Measurements from ENCODE around the gene DIS3L. TPM values are rescaled to one million over a fixed set of nuclear protein-coding genes. Genes with fewer than 3 reads are reported as not detected.
"Not testable (repeated sequence)": the region's sequence is repeated elsewhere in the genome, so short reads cannot be mapped to it uniquely, and the experiment has no call there.

The DIS3L gene
- total RNA-seq, 1 donor from 2014 or later = 12.4 TPM

GRCh38 chr15:66254951-66255676 lies 38.3 kb upstream of the DIS3L start:
- Histone ChIP-seq H3K36me3 (ENCODE audit: control insufficient read depth, insufficient read depth, low read length) (no peaks in the 10 kb centered on the region), H3K4me3 (ENCODE audit: low read depth, low read length) (no peak overlapping the region), H3K27me3 (ENCODE audit: control insufficient read depth, insufficient read depth, low read length) (peaks cover 54% of the 10 kb centered on the region)
- no peak for TF ChIP-seq CTCF (IDR thresholded peaks at IDR 0.05; ENCODE audit: insufficient read depth, low read length, poor library complexity, severe bottlenecking)
- no peak for DNase-seq (ENCODE audit: low read depth)

GRCh38 chr15:66256692-66257091 lies 36.7 kb upstream of the DIS3L start:
- DNase-seq (ENCODE audit: low read depth) = no peak
- Histone ChIP-seq H3K27me3 (ENCODE audit: control insufficient read depth, insufficient read depth, low read length) (peaks cover 42% of the 10 kb centered on the region), H3K4me3 (ENCODE audit: low read depth, low read length) (no peak overlapping the region), H3K36me3 (ENCODE audit: control insufficient read depth, insufficient read depth, low read length) (no peaks in the 10 kb centered on the region)
- no peak for TF ChIP-seq CTCF (IDR thresholded peaks at IDR 0.05; ENCODE audit: insufficient read depth, low read length, poor library complexity, severe bottlenecking)

- Histone ChIP-seq H3K27me3 (ENCODE audit: control insufficient read depth, insufficient read depth, low read length) (peaks cover 3% of the 10 kb centered on the region), H3K36me3 (ENCODE audit: control insufficient read depth, insufficient read depth, low read length) (no peaks in the 10 kb centered on the region)
- DNase-seq (ENCODE audit: low read depth) = no peak
Measured at GRCh38 chr15:66261056-66261455, 32.3 kb upstream of the DIS3L start.

GRCh38 chr15:66262837-66263236 lies 30.5 kb upstream of the DIS3L start:
- not testable (repeated sequence) for H3K27me3 ChIP-seq (ENCODE audit: control insufficient read depth, insufficient read depth, low read length); DNase-seq (ENCODE audit: low read depth); H3K4me3 ChIP-seq (ENCODE audit: low read depth, low read length); H3K36me3 ChIP-seq (ENCODE audit: control insufficient read depth, insufficient read depth, low read length)

More at GRCh38 chr15:66261056-66261455, 32.3 kb upstream of the DIS3L start:
- no peak for TF ChIP-seq CTCF (IDR thresholded peaks at IDR 0.05; ENCODE audit: insufficient read depth, low read length, poor library complexity, severe bottlenecking)
- no peak overlapping the region for H3K4me3 ChIP-seq (ENCODE audit: low read depth, low read length)

GRCh38 chr15:66264859-66265513 lies 28.4 kb upstream of the DIS3L start:
- TF ChIP-seq CTCF (IDR thresholded peaks at IDR 0.05; ENCODE audit: insufficient read depth, low read length, poor library complexity, severe bottlenecking) = no peak
- DNase-seq (ENCODE audit: low read depth) = no peak
- no peaks in the 10 kb centered on the region for H3K27me3 ChIP-seq (ENCODE audit: control insufficient read depth, insufficient read depth, low read length)
- H3K4me3 ChIP-seq (ENCODE audit: low read depth, low read length) = no peak overlapping the region
- H3K36me3 ChIP-seq (ENCODE audit: control insufficient read depth, insufficient read depth, low read length) = no peaks in the 10 kb centered on the region

- no peak overlapping the region for H3K4me3 ChIP-seq (ENCODE audit: low read depth, low read length)
- peak; percentile 71 for DNase-seq (ENCODE audit: low read depth)
- TF ChIP-seq CTCF (IDR thresholded peaks at IDR 0.05; ENCODE audit: insufficient read depth, low read length, poor library complexity, severe bottlenecking) = no peak
- no peaks in the 10 kb centered on the region for H3K27me3 ChIP-seq (ENCODE audit: control insufficient read depth, insufficient read depth, low read length)
- no peaks in the 10 kb centered on the region for H3K36me3 ChIP-seq (ENCODE audit: control insufficient read depth, insufficient read depth, low read length)
Measured at GRCh38 chr15:66269326-66270090, 23.9 kb upstream of the DIS3L start.

Data from kidney epithelial cell (primary cell).